ENCODE data around the gene PRKAG3. TPM values are rescaled to one million over a fixed set of nuclear protein-coding genes. Genes with fewer than 3 reads are reported as not detected.

The PRKAG3 gene
- total and polyA plus RNA-seq, 7 donors, result 9.2 to 187 (median 58.5) TPM

DNA sequence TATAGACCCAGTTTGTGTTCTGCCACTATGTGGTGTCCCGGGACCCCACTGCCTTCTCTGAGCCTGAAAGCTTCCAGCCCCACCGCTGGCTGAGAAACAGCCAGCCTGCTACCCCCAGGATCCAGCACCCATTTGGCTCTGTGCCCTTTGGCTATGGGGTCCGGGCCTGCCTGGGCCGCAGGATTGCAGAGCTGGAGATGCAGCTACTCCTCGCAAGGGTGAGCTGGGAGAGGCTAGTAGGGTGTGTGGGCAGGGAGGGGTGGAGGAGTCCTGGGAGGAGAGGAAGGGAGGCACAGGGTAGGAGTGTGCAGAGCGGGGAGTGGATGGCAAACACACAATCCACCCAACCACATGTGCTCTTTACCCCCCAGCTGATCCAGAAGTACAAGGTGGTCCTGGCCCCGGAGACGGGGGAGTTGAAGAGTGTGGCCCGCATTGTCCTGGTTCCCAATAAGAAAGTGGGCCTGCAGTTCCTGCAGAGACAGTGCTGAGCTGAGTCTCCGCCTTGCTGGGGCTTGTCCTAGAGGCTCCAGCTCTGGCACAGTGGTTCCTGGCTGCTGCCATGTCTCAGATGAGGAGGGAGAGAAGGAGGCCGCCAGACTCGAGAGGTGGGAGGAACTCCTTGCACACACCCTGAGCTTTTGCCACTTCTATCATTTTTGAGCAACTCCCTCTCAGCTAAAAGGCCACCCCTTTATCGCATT is 16.9 kb downstream of the PRKAG3 start:
- Histone ChIP-seq H3K4me3 (no peak overlapping the region), H3K27me3 (ENCODE audit: insufficient read depth in 3 of 3, low read length in 2 of 3) (no peaks in the 10 kb centered on the region), H3K27ac (no peak overlapping the region), H3K4me1 (peaks cover 20% of the 10 kb centered on the region), H3K9me3 (no peaks in the 10 kb centered on the region), H3K36me3 (ENCODE audit: insufficient read depth in 1 of 2, low read depth in 1 of 2) (peaks cover 0 to 40% of the 10 kb centered on the region in 2 donors)
- no peak for TF ChIP-seq CTCF (IDR thresholded peaks at IDR 0.05)
- DNase-seq, result no peak
- no peak for ATAC-seq
- 80 to 95% (median 84%) methylated on average over 13 of the region's 13 CpGs for WGBS, 3 donors
- intact Hi-C loops (cut with DNase I), result no loop called here

DNA sequence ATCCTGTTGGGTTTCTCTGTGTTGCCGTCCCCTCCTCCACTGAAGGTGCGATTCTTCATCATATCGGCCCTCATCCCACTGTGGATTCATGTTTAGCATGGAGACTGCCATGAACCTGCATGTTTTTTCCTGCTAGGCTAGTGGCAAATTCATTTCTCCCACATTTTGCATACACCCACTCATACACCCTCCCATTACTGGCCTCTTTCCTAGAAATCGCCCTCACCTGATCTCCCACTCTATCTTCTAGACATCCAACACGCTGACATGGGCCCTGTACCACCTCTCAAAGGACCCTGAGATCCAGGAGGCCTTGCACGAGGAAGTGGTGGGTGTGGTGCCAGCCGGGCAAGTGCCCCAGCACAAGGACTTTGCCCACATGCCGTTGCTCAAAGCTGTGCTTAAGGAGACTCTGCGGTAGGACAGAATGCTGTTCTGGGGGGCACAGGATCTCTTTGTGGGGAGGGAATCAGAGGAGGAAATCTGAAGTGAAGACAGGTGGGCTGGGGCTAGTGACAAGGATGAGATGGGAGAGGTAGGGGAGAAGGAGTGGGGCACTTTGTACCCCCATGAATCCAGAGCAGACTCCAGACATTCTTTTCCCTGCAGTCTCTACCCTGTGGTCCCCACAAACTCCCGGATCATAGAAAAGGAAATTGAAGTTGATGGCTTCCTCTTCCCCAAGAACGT is 17.7 kb downstream of the PRKAG3 start:
- H3K27ac ChIP-seq, result no peak overlapping the region
- WGBS, 3 donors, result 82 to 89% (median 86%) methylated on average over 11 of the region's 11 CpGs

DNA sequence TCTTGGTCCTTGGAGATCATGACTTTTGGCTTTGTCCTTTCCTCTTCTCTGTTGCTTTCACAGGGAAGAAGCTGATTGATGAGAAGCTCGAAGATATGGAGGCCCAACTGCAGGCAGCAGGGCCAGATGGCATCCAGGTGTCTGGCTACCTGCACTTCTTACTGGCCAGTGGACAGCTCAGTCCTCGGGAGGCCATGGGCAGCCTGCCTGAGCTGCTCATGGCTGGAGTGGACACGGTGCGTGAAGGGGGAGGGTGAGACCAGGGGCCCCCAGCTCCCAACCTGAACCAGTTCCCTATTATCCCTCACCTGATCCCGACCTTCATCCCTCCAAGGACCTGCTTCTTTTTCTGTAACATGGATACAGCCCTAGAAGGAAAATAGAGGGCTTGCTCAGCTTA is 18.7 kb downstream of the PRKAG3 start:
- ATAC-seq, result no peak
- no peak for DNase-seq
- Histone ChIP-seq H3K4me1 (peaks cover 32% of the 10 kb centered on the region), H3K27ac (no peak overlapping the region), H3K9me3 (no peaks in the 10 kb centered on the region), H3K27me3 (ENCODE audit: insufficient read depth in 3 of 3, low read length in 2 of 3) (no peaks in the 10 kb centered on the region), H3K36me3 (ENCODE audit: insufficient read depth in 1 of 2, low read depth in 1 of 2) (peaks cover 0 to 40% of the 10 kb centered on the region in 2 donors), H3K4me3 (no peak overlapping the region)
- 81 to 86% (median 82%) methylated on average over 5 of the region's 5 CpGs for WGBS, 3 donors
- no peak for TF ChIP-seq CTCF (IDR thresholded peaks at IDR 0.05)
- intact Hi-C loops (cut with DNase I), result no loop called here

More for the DNA sequence above, 17.7 kb downstream of the PRKAG3 start:
- intact Hi-C loops (cut with DNase I), result no loop called here
- H3K9me3 ChIP-seq, result no peaks in the 10 kb centered on the region
- no peak overlapping the region for H3K4me3 ChIP-seq
- TF ChIP-seq CTCF (IDR thresholded peaks at IDR 0.05), result no peak
- no peak for ATAC-seq
- H3K27me3 ChIP-seq (ENCODE audit: insufficient read depth in 3 of 3, low read length in 2 of 3), result no peaks in the 10 kb centered on the region
- DNase-seq, result no peak
- H3K36me3 ChIP-seq (ENCODE audit: insufficient read depth in 1 of 2, low read depth in 1 of 2), result peaks cover 0 to 40% of the 10 kb centered on the region in 2 donors
- peaks cover 27% of the 10 kb centered on the region for H3K4me1 ChIP-seq

- peaks cover 0 to 40% of the 10 kb centered on the region in 2 donors for H3K36me3 ChIP-seq (ENCODE audit: insufficient read depth in 1 of 2, low read depth in 1 of 2)
- H3K4me3 ChIP-seq, result no peak overlapping the region
- no peak overlapping the region for H3K27ac ChIP-seq
- ATAC-seq, result no peak
- no peak for TF ChIP-seq CTCF (IDR thresholded peaks at IDR 0.05)
- WGBS, 3 donors, result 90 to 96% (median 94%) methylated on average over 21 of the region's 21 CpGs
- H3K9me3 ChIP-seq, result no peaks in the 10 kb centered on the region
- peaks cover 29% of the 10 kb centered on the region for H3K4me1 ChIP-seq
- H3K27me3 ChIP-seq (ENCODE audit: insufficient read depth in 3 of 3, low read length in 2 of 3), result no peaks in the 10 kb centered on the region
- intact Hi-C loops (cut with DNase I), result no loop called here
- DNase-seq, result no peak
These were observed 19.3 kb downstream of the PRKAG3 start for GRCh38 chr2:218812096-218812815.

All from psoas muscle (tissue), 8 donors.